GM21737 (cell line): ENCODE measurements around the gene GRM2.
"Not testable (repeated sequence)": the region's sequence is repeated elsewhere in the genome, so short reads cannot be mapped to it uniquely, and the experiment has no call there.

Experiments used
- ATAC-seq: cut with Tn5 transposase; IDR thresholded peaks from one replicate; pipeline ENCODE4 v1.9.1; 2021; ENCODE audit warnings: mild to moderate bottlenecking, moderate library complexity; ENCODE audit not compliant: unreplicated experiment

The GRM2 gene

GRCh38 chr3:51721062-51721745 is 14.3 kb downstream of the GRM2 start:
- no peak for ATAC-seq

- ATAC-seq: no peak
Observed at GRCh38 chr3:51722362-51722761, 15.5 kb downstream of the GRM2 start.

- no peak for ATAC-seq
Observed at GRCh38 chr3:51727500-51727899, 20.6 kb downstream of the GRM2 start.

GRCh38 chr3:51729042-51729633 is 22.3 kb downstream of the GRM2 start:
- ATAC-seq: no peak

GRCh38 chr3:51733859-51734571 is 27.1 kb downstream of the GRM2 start:
- ATAC-seq: no peak

- ATAC-seq: no peak
Observed at GRCh38 chr3:51734572-51734907, 27.7 kb downstream of the GRM2 start.

GRCh38 chr3:51735039-51735438 is 28.2 kb downstream of the GRM2 start:
- ATAC-seq: no peak

- ATAC-seq: no peak
Observed at GRCh38 chr3:51735950-51736349, 29.1 kb downstream of the GRM2 start.

- ATAC-seq: no peak
Observed at GRCh38 chr3:51739110-51739509, 32.2 kb downstream of the GRM2 start.

- not testable (repeated sequence) for ATAC-seq
Observed at GRCh38 chr3:51742320-51742719, 35.5 kb downstream of the GRM2 start.

- ATAC-seq: not testable (repeated sequence)
Observed at GRCh38 chr3:51742978-51743377, 36.1 kb downstream of the GRM2 start.

- no peak for ATAC-seq
Observed at GRCh38 chr3:51747840-51748239, 41.0 kb downstream of the GRM2 start.

GRCh38 chr3:51748327-51748726 is 41.5 kb downstream of the GRM2 start:
- ATAC-seq: no peak

GRCh38 chr3:51750878-51751277 is 44.0 kb downstream of the GRM2 start:
- no peak for ATAC-seq

- ATAC-seq: no peak
Observed at GRCh38 chr3:51751287-51751686, 44.4 kb downstream of the GRM2 start.

- not testable (repeated sequence) for ATAC-seq
Observed at GRCh38 chr3:51753763-51754750, 47.2 kb downstream of the GRM2 start.

GRCh38 chr3:51759203-51759602 is 52.3 kb downstream of the GRM2 start:
- ATAC-seq: no peak
